Fibroblast of skin of scalp (primary cell): Measurements from ENCODE around the gene C1orf159.
"Not testable (repeated sequence)": the region's sequence is repeated elsewhere in the genome, so short reads cannot be mapped to it uniquely, and the experiment has no call there.

ENCODE experiments used
- DNase-seq: peaks from one replicate; pipeline ENCODE4 v3.0.0-alpha.2; 2013

C1orf159 gene

DNA sequence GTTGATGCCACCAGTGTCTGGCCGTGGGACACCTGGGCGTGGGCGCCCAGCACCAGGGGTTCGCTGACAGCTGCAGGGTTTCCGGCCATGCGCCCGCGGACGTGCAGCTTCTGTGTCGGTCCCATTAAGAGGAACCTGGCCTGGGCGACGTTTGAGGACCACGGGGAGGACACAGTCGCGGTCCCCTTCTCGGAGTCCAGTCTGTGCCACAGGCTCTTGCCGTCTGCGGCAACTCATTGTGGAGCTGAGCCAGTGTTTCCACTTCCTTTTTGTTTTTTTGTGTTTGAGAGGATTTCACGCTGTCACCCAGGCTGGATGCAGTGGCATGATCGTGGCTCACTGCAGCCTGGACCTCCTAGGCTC is 1.6 kb upstream of the C1orf159 start:
- no peak for DNase-seq

DNA sequence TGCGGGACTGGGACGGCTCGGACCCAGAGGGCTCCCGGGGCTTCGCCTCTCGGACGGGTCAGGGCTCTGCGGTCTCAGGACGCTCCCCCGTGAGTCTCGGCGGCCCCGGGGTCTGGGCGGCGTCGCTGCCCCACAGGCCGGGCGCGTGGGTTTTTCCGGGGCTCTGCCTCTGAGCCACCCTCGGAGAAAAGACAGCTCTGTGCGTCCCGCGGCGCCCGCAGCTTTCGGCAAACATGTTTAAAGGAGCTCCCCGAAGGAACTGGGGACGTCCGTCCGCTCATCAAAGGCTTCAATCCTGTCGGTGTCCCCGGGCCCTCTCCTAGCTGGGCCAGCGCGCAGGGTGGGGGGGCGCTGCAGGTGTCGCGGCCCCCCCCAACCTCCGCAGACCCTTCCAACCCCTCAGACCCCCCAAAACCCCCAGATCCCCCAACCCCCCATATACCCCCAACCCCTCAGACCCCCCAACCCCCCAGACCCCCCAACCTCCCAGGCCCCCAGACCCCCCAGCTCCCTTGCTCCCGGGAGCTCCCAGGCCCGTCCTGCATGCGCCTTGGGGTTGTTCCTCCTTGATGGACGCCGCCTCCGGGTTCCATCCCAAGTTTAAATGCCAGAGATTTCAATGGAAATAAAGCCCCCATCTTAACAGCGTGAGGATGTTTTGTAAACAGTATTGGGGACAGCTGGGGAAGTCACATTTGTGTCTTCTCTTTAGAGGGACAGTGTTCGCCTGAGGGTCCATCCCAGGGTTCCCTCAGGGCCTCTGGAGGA is 996 bp upstream of the C1orf159 start:
- no peak for DNase-seq

DNA sequence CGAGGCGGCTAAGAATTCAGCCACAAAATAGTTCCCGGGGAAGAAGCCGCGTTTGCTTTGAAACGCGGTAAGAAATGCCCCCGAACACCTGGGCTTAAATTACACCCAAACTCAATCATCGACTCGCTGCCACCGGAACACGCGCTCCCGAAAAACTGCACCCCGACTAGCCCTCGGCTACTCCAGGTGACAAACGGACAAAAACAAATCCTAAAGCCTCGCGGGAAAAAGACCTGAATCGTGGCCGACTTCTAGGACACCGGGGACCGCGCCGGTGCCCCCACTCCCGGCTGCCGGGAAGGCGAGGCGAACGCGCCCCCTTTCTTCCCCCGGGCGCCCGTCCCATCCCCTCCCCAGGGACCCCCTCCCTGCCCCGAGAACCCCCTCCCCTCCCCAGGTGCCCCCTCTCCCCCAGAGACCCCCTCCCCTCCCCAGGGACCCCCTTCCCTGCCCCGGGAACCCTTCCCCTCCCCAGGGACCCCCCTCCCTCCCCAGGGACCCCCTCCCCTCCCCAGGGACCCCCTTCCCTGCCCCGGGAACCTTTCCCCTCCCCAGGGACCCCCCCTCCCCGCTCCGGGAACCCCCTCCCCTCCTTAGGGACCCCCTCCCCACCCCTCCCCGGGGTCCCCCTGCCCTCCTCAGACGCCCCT is 628 bp downstream of the C1orf159 start:
- no peak for DNase-seq

DNA sequence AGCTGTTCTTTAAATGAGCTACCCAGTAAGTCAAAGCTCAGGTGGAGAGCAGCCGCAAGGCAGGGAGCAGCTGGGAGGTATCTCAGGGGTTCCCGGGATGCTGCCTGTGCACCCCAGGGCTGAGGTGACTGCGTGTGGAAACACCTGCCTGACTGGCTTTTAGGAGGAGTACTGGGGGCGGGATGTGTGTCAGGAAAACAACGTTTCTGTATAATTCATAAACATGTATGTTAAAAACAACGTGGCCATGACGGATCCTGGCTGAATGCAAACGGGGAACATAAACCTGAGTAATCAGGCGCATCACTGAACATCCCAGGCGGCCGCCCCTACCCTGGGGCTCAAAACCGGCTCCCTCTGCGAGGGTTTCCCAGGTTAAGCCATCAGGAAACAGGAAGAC is 1.5 kb downstream of the C1orf159 start:
- DNase-seq, result no peak

DNA sequence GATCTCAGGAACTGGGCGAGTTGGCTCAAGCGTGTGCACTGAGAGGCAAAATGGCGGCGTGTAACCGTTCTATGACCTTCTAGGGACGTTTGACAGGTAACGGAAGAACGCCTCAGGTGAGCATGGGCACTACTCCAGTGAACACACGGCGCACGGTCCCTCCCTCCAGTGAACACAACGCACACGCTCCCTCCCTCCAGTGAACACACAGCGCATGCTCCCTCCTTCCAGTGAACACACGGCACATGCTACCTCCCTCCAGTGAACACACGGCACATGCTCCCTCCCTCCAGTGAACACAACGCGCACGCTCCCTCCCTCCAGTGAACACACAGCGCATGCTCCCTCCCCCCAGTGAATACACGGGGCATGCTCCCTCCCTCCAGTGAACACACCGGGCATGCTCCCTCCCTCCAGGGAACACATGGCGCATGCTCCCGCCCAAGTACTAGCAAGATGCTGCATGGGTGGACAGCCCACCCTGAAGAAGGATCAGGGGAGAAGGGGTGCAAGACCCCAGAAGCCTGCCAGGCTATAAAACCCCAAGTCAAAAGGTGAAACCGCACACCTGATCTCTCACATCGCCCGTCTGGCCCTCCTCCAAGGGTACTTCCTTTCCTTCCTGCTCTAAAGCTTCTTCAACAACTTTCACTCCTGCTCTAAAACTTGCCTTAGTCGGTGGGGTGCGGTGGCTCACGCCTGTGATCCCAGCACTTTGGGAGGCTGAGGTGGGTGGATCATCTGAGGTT is 3.5 kb downstream of the C1orf159 start:
- DNase-seq, result no peak

DNA sequence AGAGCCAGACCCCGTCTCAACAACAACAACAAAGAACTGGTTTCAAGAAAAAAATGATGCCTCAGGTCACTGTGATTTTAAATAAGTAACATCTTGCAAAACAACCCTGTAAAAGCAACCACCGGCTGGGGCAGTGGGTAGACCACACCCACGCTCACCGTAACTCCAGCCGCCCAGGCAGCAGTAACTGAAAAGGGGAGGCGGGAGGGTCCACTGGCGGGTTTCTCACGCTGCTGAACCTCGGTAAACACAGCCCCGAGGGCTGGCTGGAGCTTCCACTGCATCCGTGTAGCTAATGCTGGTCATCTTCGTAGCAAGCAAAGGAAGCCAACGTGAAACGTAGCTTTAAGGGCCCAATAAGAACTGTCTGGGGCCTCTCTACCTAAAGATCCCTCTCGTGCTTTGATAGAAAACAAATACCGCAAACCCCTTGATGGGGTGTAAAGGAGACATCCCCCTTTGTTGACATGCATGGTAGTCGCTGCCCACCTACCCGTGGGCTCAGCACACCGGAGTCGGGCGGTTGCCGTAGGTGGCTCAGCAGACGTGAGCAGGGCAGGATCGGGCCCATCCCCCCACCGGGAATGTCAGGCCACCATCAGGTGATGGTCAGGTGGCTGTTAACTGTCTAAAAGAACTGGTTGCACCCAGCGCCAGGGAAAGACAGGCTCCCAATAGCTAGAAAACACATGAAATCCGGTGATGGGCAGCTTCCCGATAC is 4.2 kb downstream of the C1orf159 start:
- DNase-seq, result no peak

DNA sequence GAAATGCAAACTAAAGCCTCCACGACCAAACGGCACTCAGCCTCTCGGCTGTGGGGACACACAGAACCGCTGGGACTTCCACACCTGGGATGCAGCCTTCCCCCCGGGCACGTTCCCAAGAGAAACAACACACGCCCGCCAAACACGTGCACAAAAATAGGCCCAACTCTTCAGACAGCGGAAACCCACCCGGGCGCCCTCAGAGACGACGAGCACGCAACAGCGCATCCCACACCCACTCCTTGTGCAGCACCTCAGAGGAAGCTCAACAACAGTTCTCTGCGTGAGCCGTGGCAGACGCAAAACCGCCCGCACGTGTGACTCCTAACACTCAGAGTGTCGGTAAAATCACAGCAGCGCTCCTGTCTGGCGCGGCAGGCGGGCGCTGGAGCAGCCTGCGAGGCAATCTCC is 5.3 kb downstream of the C1orf159 start:
- no peak for DNase-seq

DNA sequence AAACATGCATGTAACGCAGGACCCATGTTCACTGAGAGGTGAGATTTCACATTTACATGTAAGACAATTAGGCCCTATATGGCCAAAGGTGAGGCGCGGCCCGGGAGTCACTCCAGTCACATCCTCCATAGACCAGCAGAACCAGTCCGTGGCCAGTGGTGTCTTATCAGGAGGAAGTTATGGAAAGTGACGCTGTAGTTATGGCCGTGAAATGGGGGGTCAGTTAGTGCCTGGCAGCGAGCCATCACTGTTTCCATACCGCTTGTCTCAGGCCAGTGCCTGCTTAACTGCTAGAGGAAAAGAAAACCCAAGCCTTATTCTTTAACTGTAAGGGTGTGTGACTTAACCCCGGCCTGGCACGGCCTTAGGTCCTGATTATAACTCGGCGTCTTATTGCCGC is 6.1 kb downstream of the C1orf159 start:
- no peak for DNase-seq

DNA sequence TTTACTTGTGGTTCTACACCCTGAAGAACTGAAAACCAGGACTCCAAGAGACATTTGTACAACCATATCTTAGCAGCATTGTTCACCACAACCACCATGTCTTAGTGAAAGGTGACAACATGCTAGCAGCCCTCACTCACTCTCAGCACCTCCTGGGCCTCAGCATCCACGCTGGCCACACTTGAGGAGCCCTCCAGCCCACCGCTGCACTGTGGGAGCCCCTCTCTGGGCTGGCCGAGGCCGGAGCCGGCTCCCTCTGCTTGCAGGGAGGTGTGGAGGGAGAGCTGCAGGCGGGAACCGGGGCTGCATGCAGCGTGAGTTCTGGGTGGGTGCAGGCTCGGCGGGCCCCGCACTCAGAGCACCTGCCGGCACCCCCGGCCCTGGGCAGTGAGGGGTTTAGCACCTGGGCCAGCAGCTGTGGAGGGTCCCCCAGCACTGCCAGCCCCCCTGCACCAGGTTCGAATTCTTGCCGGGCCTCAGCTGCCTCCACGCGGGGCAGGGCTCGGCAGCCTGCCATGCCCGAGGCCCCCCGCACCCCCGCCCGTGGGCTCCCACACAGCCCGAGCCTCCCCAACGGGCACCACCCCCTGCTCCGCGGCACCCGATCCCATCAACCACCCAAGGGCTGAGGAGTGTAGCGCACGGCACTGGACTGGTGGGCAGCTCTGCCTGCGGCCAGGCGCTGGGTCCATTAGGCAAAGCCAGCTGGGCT is 9.2 kb downstream of the C1orf159 start:
- no peak for DNase-seq

DNA sequence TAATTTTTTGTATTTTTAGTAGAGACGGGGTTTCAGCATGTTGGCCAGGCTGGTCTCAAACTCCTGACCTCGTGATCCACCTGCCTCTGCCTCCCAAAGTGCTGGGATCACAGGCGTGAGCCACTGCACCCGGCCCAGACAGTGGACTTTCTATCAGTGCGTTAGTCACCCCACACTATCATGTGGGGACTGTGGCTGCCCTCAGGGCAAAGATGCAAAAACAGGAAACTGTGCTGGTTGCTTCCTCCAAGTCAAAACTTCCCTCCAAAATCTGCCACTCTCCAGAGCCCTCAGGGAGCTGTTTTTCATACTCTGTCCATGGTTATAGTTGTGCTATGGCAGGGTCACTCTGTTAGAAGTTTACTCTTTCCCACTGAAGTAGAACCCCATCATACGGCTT is 11.7 kb downstream of the C1orf159 start:
- not testable (repeated sequence) for DNase-seq

DNA sequence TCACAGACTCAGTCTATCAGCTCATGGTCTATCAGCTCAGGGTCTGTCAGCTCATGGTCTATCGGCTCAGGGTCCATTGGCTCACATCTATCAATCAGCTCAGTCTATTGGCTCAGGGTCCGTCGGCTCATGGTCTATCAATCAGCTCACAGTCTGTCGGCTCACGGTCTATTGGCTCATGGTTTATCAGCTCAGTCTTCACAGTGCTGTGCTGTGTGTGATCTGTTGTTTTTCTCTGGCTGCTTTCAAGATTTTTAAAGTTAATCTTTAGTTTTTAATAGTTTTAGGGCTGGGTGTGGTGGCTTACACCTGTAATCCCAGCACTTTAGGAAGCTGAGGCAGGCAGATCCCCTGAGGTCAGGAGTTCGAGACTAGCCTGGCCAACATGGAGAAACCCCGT is 14.4 kb downstream of the C1orf159 start:
- DNase-seq, result no peak

DNA sequence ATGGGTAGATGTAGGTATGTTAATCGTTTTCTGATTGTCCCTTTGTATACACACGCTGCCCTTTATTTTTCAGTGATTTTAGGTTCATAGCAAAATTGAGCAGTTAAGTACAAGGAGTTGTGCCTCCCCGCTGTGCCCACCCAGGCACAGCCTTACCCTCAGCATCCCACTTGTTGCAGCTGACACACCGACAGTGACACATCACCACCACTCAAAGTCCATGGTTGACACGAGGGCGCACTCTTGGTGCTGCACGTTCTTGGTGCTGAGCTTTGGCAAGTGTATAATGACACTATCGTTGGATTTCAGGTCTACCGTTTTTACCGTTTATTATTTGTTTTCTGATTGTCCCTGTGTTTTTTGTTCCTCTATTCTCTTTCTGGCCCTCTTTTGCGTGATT is 15.6 kb downstream of the C1orf159 start:
- DNase-seq, result no peak

DNA sequence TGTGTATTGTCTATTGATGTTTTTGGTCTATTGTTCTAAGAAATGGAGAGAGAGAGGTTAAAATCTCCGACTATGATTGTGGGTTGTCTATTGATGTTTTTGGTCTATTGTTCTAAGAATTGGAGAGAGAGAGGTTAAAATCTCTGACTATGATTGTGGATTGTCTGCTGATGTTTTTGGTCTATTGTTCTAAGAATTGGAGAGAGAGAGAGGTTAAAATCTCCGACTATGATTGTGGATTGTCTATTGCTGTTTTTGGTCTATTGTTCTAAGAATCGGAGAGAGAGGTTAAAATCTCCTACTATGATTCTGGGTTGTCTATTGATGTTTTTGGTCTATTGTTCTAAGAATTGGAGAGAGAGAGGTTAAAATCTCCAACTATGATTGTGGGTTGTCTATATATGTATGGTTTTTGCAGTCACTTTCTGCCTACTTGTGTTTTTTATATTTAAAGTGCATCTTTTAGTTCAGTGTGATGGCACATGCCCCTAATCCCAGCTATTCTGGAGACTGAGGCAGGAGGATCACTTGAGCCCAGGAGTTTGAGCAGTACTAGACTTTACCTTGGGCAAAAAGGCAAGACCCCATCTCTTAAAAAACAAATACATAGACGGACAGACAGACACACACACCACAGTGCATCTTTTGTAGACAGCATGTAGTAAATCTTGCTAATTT is 16.2 kb downstream of the C1orf159 start:
- no peak for DNase-seq

DNA sequence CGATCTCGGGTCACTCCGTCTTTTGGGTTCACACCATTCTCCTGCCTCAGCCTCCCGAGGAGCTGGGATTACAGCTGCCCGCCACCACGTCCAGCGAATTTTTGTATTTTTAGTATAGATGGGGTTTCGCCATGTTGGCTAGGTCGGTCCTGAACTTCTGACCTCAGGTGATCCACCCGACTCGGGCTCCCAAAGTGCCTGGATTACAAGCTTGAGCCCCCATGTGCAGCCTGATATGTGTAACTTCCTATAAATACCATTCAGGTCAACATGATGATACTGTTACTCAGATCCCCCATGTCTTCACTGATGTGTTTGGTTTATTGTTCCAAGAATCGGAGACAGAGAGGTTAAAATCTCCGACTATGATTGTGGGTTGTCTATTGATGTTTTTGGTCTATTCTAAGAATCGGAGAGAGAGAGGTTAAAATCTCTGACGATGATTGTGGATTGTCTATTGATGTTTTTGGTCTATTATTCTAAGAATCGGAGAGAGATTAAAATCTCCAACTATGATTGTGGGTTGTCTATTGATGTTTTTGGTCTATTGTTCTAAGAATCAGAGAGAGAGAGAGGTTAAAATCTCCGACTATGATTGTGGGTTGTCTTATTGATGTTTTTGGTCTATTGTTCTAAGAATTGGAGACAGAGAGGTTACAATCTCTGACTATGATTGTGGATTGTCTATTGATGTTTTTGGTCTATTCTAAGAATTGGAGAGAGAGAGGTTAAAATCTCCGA is 17.0 kb downstream of the C1orf159 start:
- no peak for DNase-seq

DNA sequence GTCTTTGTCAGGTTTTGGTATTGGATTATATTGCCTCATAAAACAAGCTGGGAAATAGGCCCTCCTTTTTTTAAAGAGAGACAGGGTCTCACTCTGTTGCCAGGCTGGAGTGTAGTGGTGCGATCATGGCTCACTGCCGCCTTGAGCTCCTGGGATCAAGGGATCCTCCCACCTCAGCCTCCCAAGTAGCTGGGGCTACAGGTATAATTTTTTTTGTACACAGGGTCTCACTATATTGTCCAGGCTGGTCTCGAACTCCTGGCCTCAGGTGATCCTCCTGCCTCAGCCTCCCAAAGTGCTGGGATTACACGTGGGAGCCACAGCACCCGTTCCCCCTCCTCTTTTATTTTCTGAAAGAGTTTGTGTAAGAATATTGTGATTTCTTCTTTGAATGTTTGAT is 19.8 kb downstream of the C1orf159 start:
- not testable (repeated sequence) for DNase-seq

DNA sequence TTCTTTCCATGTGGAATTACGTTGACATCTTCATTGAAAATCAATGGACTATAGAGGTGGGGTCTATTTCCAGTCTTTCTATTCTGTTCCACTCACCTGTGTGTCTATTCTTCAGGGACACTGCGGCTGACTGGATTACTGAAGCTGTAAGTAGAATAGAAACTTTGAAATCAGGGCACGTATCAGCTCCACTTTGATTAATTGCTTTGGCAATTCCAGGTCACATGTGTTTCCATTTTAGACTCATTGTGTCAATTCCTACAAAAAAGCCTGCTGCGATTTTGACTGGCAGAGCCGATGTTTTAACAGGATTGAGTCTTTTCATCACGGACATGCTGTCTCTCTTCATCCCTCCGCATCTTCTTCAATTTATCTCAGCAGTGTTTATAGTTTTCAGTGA is 20.9 kb downstream of the C1orf159 start:
- DNase-seq, result no peak

DNA sequence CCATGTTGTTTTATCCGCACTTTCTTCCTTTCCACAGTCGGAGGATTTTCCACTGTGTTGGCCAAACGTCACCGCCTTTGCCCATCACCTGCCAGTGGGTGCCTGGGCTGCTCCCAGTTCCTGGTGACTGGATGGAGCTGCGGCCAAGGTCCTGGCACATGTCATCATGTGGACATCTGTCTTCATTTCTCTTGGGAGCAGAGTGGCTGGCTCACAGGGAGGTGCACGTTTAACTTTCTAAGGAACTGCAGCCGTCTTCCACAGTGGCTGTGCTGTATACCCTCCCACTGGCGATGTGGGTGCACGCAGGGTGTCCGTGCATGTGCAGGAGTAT is 22.3 kb downstream of the C1orf159 start:
- DNase-seq, result no peak

DNA sequence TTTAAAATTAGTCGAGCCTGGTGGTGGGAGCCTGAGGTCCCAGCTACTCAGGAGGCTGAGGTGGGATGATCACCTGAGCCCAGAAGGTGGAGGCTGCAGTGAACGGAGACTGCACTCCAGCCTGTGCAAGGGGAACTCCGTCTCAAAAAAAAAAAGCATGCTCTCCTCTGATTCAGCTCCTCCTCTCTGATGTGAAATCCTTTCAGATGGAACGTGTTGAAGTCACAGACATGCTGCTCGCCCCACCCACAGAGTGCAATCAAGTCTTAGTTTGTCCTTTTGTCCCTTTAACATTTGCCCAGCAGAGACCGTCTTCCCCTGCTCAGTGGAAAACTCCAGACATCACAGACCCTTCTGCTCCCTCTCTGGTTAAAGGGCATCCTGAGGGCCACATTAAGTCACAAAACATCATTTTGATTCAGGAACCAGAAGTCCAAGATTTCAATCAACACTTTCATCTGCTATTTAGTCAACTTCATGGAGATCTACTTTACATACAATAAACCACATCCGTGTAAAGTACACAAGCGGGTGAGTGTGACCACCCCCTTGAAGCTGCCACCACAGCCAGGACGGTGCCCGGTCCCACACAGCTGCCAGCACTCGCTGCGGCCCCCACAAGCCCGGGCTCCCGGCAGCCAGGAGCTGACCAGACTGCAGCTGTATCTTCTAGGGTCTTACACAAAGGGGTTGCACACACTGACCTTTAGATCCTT is 22.8 kb downstream of the C1orf159 start:
- DNase-seq, result no peak

DNA sequence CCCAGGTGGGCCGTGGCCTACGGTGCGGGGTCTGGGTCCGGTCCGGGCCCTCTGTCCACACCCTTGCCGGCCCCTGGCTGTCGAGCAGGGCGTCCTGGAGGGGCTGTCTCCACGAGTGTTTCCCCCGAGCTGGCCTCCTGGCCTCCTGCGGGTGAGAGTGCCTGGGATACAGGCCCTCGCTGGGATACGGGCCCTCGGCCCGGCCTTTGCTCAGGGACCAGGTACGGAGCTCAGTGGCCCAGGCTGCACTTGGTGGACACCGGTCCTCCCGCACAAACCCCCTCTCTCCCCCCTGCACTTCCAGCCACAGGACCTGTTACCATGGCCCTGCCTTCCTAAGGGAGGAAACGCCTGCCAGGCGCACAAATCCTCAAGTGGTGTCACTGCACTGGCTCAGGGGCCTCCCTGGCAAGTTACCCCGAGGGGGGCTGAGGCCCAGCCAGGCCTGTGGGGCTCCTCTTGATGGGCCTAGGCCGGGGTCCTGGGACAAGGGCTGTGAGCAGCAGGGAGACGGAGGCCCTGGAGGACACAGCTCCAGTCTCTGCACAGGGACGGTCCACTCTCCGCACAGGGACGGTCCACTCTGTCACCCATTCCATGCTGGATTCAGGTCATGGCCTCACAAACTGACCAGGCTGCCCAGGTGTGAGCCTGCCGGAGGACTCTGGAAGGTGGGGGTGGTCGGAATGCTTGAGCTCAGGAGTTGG is 23.6 kb downstream of the C1orf159 start:
- no peak for DNase-seq
